HG02588 (cell line): ENCODE results near the gene BPGM.
"Not testable (repeated sequence)": the region's sequence is repeated elsewhere in the genome, so short reads cannot be mapped to it uniquely, and the experiment has no call there.

ENCODE experiments used
- ATAC-seq: cut with Tn5 transposase; IDR thresholded peaks from one replicate; pipeline ENCODE4 v1.9.1; 2021; ENCODE audit warnings: mild to moderate bottlenecking, moderate library complexity; ENCODE audit not compliant: unreplicated experiment

The BPGM gene

DNA sequence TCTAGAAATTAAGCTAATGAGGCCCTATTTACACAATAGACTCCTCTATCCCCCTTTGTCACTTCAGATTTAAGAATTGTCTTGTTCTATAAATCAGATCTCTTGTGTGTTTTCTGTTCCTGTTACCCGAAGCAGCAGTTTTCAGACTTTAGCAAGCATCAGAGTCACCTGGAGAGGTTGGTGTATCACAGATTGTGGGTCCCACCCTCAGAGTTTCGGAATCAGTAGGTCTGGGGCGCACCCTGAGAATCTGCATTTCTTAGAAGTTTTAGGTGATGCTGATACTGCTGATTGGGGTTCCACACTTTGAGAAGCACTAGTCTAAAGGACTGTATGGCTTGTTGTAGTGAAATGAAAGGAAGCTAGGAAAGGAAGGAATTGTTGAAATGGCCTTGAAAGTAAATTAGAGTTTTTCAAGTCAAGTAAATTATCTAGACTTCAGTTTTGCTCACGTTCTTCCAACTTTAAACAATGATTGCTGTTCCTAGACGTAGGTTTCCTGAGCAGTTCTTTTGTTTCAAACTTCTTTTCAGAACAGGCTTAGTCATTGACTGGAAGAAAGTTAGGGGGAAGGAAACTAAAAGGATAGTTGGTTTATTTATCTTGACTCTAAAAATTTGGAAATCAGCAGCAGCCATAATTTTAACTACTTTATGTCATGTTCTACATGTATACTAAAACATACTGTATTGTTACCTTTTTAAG is 15.7 kb downstream of the BPGM start:
- no peak for ATAC-seq

DNA sequence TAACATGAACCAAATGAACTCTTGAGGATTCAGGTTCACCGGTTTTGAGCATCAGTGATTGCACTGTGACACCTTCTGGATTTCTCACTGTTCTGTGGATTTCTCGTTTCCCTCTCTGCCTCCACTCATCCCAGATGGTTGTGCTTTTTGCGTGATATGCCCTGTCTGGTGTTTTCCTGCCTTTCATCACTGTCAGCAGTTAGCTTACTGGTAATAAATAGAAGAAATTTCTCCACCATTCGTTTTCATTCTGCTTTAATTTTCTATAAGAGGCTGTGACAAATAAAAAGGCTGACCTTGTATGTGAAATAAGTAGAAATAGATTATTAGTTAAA is 16.2 kb downstream of the BPGM start:
- no peak for ATAC-seq

DNA sequence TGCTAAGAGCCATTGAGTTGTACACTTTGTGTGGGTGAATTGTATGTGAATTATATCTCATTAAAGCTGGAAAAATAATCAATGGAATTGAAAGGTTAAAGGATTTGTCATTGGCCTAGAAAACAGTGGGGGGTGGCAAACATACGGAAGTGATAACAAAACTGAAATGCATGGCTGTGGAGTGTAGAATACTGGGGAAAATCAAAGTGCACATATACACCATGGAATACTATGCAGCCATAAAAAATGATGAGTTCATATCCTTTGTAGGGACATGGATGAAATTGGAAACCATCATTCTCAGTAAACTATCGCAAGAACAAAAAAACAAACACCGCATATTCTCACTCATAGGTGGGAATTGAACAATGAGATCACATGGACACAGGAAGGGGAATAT is 18.4 kb downstream of the BPGM start:
- ATAC-seq: not testable (repeated sequence)

DNA sequence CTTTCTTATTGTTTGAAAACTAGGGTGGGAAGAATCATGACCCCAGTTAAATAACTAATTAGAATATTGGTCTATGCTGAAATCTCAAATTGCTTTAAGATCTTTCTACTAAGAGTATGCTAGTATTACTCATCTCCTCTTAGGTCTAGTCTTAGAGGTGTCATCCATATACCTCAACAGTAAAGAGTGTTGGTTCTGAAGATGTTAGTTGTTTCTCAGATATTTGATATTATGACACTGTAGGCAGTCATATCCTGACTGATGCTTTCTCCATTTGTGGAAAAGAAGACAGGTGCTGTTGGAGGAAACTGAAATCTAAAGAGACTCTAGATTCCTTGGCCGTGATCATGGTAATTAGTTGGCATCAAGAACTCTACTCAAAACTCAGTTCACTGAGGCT is 21.2 kb downstream of the BPGM start:
- ATAC-seq: no peak

DNA sequence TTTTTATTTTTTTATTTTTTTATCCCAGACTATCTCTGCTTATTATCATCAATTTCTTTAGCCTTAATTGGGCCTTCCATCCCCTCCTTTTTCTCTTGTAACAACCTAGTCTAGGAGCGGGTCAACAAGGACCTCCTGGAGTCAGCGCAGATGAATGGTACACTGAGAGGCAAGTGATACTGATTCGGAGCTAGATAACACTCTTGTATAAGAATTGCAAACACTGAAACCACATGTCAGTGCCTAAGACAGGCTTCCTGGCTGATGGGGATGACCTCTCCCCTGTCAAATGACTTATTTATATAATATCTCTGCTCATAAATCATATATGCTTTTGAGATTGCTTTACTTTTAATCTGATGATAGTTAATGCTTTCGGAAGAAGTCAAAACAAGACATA is 22.7 kb downstream of the BPGM start:
- no peak for ATAC-seq

DNA sequence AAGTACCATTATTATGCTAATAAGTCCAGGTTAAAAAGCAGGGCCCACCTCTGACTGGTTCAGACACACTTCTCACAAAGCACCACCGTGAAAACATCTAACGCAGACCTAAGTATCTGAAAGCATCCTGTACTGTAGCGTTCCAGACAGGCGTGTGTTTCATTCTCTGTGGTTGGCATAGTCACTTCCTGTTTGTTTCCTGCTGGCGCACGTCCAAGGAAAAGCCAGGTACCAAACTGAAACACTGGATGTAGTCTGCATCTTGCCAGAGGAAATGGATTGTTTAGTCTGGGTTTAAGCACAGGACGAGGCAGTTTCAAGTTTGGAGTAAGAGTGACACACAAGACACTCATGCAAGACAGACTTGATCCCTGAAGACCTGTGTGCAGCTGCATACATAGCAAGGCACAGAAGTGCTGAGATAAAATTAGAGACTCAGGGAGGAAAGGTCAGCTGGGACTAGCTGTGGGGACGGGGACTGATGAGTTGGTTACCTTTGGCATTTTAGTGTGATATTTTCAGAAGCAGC is 23.3 kb downstream of the BPGM start:
- peak; percentile 70 for ATAC-seq

DNA sequence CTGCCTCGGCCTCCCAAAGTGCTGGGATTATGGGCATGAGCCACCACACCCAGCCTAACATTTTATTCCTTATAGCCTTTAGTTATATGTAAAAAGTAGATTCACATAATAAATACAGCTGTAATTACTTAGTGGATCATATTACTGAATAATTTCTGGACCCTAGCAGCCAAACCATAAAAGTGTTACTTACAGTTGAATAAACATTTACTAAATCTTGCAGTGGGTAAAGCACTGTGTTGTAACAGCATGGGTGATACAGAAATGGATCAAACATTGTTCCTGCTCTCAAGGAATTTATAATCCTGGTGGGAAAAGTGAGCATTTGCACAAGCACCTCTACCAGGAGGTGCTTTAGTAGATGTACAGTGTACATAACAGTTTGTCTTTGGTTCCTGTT is 25.0 kb downstream of the BPGM start:
- no peak for ATAC-seq

DNA sequence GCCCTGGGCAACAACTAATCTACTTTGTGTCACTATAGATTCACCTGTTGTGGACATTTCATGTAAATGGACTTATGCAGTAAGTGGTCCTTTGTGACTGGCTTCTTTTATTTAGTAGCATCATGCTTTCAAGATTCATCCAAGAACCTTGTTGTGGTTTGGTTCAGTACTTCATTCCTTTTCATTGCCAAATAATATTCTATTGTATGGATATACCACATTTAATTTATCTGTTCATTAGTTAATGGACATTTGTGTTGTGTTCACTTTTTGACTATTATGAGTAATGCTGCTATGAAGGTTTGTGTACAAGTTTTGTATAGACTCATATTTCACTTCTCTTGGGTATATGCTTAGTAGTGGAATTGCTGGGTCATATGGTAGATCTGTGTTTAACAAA is 27.8 kb downstream of the BPGM start:
- ATAC-seq: no peak

DNA sequence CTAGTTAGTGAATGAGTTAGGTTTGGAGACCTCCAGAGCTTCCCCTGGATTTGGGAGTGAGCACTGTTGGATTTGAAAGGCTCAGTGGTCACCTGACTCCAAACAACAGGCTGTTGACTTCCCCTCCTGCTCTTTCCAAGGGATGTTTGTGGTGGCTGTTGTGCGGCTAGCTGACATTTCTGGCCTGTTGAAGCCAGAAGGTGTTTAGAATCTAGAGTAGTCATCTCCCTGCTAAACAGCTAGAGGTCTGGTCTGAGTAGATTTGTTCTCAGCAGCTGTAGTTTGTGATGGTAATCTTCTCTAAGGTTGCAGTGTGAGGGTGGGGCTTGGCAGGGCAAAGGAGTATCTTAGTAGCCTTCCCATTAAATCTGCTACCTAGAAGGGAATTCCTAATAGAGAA is 30.1 kb downstream of the BPGM start:
- ATAC-seq: no peak

DNA sequence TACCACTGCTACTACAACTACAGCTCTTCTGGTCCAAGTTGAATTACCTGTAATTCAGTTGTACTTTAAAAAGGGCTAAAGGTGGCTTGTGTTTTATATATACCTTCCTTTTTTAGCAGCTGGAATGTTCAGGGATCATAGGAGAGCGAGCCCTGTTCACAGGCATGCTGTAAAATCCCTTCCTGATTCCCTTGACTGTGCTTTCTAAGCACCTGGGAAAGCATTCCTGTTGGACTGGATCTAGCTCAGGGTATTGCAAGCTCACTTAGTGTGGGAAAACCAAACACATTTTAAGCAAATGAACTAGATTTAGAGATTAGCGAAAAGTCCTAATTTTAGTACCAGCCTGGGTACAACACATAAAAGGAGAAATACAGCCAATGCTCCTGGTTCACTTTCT is 31.5 kb downstream of the BPGM start:
- ATAC-seq: no peak

DNA sequence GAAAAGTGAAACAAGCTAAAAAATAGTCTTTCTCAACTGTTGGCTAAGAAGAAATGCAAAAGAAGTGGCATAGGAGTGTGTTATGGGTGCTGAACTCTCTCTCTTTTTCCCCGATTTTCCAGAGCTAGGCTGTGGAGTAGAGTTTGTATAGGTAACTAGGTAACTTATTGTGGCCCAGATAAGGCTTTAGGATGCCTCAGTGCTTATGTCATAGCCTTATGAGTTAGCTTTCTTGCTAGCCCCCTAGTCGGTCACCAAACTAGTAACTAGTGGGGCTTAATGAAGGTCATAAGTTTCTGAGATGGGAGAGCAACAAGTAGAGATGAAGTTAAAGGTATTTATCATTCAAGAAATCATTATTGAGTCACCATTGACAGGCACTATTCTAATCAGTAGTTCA is 32.4 kb downstream of the BPGM start:
- no peak for ATAC-seq

DNA sequence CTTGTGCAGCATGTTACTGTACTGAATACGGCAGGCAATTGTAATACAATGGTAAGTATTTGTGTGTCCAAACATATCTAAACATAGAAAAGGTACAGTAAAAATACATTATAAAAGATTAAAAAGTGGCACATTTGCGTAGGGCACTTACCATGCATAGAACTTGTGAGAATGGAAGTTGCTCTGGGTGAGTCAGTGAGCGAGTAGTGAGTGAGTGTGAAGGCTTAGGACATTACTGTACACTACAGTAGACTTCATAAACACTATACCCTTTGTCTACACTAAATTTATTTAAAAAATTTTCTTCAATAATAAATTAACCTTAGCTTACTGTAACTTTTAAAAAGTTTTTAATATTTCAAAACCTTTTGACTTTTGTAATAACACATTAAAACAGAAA is 37.5 kb downstream of the BPGM start:
- no peak for ATAC-seq

DNA sequence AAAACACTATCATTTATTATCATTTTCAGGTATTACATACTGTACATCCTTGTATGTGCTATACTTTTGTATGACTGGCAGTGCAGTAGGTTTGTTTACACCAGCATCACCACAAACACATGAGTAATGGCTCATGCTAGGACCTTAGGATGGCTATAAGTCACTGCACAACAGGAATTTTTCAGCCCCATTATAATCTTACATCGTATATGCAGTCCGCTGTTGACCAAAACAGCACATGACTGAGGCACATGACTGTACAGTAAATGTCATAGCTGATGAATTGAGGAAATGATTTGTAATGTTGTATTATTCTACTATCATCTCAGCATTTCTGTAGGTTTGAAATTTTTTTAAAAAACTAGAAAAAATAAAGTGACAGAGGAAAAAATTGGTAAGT is 38.6 kb downstream of the BPGM start:
- ATAC-seq: no peak

DNA sequence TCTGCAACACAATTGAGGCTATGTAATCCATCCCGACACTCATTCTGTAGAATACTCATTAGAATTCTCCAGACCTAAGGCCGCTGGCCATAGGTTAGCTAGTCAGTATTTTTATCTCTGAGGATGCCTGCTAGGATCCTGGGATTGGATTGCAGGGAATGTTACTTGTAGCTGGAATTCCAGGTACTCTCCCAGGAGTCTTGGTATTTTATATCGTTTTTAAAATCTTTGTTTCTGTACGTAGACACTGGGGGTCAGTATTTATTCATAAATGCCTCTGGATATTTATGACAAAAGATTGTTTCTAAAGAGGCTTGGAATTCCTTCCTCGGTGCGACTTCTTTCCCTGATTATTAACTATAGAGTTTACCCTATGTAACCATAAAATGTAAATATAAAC is 40.1 kb downstream of the BPGM start:
- ATAC-seq: no peak

DNA sequence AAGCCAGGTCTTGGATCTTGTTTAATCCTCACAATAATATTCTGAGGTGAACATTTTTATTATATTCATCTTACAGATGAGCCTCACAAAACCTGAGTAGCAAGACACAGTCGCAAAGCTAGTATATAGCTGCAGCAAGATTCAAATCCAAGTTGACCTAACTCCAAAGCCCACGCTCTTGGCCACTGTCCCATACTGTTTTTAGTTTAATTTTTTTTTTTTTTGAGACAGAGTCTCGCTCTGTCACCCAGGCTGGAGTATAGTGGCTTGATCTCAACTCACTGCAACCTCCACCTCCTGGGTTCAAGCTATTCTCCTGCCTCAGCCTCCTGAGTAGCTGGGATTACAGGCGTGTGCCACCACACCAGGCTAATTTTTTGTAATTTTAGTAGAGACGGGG is 42.9 kb downstream of the BPGM start:
- ATAC-seq: not testable (repeated sequence)

DNA sequence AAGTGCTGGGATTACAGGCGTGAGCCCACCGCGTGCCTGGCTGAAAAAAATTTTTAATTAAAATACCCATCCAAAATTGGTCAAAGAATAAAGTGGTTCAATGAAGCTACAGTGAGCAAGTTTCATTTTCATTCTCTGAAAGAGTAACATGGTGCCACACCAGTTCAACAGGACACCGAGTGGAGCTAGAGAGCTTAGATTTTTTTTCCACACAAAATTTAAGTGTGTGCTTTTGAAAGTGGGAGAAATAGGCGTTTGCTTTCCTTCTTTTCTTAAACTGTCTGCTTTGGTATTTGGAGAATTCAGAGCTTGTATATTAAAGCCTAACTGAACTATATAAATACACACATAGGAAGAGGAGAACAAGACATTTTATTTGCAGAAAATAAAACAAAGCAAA is 43.4 kb downstream of the BPGM start:
- ATAC-seq: no peak

DNA sequence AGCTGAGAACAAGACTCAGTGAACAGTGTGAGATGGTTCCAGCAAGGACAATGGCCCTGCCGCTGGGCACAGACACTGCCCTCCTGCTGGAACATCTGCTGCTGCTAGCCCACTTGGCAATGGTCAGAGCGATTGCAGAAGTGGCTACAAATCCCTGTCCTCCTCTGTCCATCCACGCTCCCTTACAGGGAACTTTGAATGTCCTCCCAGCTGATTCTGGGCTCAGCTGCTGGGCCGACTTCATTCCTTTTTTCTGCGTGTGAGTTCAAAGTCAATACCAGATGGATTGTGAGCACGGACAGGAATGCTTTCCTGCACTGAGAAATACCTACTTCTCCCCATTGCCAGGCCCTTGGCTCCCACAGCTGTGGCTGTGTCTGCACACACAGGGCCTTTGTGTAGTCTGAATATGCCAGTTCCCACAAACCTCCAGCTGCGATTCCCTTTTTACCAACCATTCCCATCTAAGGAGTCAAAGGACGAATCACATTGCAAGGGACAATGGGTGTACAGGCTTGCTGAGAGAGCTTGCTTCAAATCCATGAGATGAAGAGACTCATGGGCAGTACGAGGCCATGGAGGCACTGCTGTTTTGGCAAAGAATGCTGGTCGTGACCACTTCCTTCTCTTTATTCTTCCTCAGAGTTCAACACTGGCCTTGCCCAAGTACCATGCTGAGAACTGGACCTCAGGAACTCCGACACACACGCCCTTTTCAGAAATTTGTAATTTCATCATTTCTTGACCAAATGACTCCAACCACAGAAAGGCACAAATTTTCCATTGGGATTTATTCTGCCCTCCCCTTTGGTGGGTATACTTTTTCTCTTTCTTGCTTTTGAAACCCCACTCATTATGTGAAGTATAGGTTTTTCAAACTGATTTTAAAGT is 44.2 kb downstream of the BPGM start:
- ATAC-seq: no peak

DNA sequence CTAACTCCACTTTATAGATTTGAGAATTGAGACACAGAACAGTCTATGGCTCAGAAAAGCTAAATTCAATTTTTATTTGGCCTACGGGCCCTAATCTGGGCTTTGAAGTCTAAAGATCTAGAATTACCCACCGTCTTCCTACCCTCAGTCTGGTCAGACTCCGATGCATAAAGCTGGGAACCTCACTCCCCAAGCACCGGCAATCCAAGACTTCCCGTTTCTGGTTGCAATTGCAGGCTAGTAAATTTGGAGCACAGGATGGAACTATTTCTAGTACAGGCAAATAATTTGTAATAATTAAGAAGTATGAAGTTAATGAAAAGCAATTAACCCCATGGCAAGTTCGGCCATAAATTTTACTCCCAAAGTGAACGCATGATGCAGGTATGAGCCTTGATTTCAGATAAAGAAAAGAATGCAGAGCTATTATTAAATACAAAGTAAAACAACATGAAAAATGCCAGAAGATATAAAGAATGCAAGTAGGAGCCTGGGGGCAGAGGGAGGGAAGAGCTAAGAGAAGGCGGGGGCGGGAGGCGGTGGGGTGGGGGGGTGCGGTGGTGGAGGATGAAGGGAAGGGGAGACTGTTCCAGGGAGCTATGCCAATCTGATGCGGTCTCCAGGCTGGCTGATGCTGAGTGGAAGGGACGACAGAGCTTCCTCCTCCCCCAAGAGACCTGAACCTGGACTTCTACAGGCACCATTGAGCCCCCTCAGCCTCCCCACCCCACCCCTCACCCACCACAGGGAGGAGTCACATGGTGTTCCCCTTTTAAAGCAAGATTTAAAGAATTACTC is 45.1 kb downstream of the BPGM start:
- ATAC-seq: no peak

DNA sequence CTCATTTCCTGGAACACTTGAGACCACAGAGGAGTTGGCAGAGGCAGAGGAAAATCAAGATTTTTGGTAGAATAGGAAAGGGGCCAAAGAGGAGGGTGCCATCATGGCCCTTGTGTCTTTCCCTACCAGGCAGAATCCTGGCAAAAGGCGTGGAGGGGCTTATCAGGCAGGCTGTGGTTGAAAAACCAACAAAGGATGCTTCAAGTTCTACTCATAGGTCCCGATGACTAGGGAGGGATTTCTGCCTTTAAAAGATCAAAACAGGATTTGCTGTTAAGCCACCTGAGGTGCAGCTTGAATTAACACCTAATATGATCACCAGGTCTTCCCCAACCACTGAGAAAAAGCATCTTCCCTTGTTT is 45.7 kb downstream of the BPGM start:
- no peak for ATAC-seq

DNA sequence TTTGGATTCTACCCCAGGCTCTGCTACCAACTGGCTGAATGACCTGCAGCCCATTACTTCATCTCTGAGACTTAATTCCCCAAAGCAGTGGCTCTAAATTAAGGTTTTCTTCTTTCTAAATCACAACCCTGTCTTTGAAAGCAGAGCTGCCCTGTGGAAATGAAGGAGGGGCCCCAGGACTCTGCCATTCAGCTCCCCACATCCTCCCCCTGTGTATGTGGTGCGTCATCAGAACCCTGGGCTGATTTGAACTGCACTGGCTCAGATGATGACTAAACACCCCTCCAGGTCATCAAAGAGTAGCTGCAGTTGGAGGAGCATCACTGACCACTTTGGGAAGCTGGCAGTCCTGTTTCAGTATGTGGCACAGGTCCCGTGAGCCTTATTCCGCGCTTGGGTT is 46.6 kb downstream of the BPGM start:
- no peak for ATAC-seq

DNA sequence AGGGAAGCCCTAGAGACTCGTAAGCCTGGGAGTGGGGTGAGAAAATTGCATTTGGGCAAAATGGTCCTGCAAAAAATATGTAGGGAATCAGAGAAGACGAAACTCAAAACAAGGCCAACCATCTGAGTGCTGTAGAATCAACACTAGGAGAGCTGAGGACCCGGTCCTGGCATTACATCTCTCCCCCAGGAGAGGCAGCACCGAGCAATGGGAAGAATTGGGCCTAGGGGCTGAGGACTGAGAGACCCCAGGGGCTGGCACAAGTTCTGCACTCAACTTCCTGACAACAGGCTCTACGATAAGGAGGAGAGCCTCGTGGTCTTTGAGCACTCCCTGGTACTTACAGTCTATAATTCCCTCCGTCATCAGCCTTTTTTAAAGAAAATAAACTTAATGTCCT is 47.6 kb downstream of the BPGM start:
- ATAC-seq: no peak

DNA sequence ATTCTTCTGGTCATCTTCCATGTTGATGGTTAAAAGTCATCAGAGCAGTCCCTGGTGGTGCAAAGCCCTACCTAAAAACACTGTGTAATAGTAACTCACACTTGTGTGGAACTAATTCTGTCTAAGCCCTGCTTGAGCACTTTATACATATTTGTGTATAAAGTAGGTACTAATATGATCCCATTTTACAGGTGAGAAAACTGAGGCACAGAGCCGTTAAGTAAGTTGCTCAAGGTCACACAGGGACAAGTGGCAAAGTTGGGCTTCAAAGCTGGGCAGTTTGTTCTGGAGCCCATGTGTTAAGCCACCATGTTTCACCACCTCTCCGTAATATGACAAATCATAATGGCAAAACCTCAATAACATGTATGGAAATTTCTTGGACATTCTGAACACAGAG is 48.1 kb downstream of the BPGM start:
- ATAC-seq: no peak
